OCI-M1 (cell line): Measurements from ENCODE around the gene BLOC1S1.
A peak's percentile ranks its signal among the peaks of the same experiment; 100 is the strongest.

Experiments
- DNase-seq: peaks from one replicate; lab custom pipeline; 2025; lab: John Stamatoyannopoulos, UW

The BLOC1S1 gene

DNA sequence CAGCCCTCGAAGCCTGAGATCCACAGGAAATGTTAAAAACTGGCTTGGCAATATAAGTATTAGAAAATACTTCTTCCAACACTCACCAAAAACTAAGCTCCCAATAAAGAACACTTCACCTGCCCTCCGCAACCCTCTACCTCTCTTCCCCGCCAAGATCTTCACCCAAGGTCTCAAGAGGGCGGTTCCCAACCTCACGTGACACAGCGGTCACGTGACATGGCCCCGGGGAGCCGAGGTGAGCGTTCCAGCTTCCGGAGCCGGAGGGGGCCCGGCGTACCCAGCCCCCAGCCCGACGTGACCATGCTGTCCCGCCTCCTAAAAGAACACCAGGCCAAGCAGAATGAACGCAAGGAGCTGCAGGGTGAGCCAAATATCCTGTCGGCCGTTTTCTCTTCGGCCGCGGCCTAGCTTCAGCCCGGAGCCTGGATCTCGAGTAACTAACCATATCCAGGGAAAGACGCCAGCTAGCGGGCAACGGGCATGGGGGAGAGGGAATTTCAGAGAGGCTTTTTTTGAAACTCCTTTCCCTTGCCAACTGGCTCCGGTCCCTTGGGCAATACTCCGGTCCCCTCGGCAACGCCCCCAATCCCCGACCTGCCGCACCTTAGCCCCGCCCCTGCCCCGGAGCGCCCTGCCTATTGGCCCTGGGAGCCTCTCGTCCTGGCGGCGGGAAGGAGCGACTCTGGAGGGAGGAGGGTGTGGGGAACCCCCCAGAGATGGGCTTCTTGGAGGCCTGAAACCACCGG is at the start of gene BLOC1S1:
Gene BLOC1S1, plus strand, starts transcription at position 214 of the 749 bp plus-strand sequence. Its CDS starts 6 bp downstream, at position 220.
- peak; percentile 95 for DNase-seq

- no peak for DNase-seq
Observed at GRCh38 chr12:55666508-55666907, 49.3 kb upstream of the BLOC1S1 start.

DNA sequence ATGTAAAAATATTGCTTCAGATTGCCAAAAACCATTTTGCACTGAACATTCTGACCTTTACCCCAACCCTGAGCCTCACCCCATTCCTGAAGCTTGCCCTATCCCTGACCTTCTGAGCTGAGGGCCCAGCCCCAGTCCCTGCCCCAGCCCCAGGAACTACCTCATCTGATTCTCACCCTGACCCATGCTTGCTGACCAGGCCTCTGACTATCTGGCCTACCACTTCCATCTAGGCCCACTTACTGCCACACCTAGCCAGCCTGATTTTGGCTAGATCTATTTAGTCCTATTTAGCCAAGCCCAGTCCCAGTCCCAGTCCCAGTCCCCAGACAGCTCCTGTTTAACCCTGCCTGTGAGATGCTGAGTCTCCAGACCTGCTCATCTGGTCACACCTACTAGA is 45.6 kb upstream of the BLOC1S1 start:
- no peak for DNase-seq

GRCh38 chr12:55671746-55672145 is 44.1 kb upstream of the BLOC1S1 start:
- no peak for DNase-seq

DNA sequence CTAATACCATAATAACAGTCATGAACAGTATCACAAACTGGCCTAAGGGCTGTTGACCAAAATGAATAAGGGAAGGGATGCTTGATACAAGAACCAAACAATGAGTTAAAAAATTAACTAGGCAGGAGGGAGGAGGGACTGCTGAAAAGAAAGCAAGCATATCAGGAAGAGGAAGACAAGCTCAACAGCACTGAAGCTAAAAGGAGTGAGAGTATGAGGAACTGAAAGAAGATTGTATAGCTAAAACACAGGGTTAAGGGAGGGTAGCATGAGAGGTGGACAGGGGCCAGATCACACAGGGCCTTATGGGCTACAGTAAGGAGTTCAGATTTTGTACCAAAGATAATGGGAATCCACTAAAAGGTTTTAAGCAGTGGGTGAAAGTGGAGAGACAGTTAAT is 42.2 kb upstream of the BLOC1S1 start:
- DNase-seq = peak; percentile 12

- DNase-seq = no peak
Observed at GRCh38 chr12:55675666-55676065, 40.2 kb upstream of the BLOC1S1 start.

DNA sequence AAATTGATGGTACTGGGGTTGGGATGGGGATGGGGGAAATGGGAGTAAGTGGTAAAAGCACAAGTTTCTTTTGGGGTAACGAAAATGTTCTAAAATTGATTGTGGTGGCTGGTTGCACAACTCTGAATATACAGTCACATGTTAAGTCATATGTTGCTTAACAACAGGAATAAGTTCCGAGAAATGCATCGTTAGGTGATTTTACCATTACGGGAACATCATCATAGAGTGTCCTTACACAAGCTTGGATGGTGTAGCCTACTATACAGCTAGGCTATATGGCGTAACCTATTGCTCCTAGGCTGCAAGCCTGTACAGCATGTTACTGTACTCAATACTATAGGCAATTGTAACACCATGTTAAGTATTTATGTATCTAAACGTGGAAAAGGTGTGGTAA is 39.1 kb upstream of the BLOC1S1 start:
- peak; percentile 20 for DNase-seq

DNA sequence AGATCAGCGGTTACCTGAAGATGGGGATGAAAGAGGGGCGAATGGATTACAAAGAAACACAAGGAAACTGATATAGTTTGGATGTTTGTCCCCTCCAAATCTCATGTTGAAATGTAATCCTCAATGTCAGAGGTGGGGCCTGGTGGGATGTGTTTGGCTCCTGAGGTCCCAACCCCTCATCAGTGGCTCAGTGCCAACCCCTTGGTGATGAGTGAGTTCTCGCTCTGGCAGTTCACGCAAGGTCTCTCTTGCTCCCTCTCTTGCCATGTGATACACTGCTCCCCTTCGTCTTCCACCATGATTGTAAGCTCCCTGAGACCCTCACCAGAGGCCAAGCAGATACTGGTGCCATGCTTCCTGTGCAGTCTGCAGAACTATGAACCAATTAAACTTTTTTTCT is 36.2 kb upstream of the BLOC1S1 start:
- DNase-seq = no peak

DNA sequence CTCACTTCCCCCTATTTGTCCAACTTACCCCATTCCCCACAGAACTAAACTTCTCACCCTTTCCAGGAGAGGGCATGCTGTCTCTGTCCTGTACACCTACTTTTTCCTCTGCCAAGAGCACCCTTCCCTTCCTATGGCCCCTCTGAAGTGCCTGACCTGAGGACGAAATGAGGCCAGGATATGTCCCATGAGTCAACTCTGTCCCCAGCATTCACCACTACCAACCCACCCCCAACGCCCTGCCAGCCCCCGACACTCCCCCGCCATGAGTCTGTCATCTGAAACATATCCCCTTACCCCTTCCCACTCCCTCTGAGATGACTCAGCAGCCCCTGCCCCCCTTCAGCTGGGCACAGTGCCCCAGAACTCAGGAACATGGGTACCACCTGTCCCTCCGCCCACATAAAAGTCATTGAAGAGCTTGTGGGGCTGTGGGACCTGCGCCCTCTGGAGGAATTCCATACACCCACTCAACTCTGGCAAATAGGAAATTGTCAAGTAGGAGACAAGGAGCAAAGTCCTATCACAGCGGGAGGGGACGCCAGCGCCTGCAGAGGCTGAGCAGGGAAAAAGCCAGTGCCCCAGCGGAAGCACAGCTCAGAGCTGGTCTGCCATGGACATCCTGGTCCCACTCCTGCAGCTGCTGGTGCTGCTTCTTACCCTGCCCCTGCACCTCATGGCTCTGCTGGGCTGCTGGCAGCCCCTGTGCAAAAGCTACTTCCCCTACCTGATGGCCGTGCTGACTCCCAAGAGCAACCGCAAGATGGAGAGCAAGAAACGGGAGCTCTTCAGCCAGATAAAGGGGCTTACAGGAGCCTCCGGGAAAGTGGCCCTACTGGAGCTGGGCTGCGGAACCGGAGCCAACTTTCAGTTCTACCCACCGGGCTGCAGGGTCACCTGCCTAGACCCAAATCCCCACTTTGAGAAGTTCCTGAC is 34.4 kb upstream of the BLOC1S1 start:
- peak; percentile 78 for DNase-seq

- DNase-seq = no peak
Observed at GRCh38 chr12:55682087-55682796, 33.6 kb upstream of the BLOC1S1 start.

GRCh38 chr12:55683676-55684075 is 32.2 kb upstream of the BLOC1S1 start:
- DNase-seq = no peak

- no peak for DNase-seq
Observed at GRCh38 chr12:55684761-55685370, 31.0 kb upstream of the BLOC1S1 start.

- no peak for DNase-seq
Observed at GRCh38 chr12:55685671-55686070, 30.2 kb upstream of the BLOC1S1 start.

GRCh38 chr12:55686366-55687010 is 29.4 kb upstream of the BLOC1S1 start:
- no peak for DNase-seq

DNA sequence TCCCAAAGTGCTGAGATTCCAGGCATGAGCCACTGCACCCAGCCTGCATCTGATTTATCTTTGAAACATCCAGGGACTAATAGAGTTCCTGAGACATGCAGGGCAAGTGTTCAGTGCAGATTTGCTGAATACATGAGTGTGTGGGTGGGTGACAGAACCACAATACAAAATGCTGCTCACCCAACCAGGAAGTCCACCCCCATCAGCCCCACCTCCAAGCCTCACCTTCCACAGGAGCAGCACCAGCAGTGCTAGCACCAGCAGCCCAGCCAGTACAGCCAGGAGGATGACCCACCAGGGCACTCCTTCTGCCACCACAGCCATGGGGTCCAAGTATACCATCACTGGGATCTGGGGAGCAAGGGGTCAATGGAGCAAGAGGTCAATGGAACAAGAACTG is 28.1 kb upstream of the BLOC1S1 start:
- DNase-seq = no peak

GRCh38 chr12:55688716-55689655 is 26.9 kb upstream of the BLOC1S1 start:
- no peak for DNase-seq

DNA sequence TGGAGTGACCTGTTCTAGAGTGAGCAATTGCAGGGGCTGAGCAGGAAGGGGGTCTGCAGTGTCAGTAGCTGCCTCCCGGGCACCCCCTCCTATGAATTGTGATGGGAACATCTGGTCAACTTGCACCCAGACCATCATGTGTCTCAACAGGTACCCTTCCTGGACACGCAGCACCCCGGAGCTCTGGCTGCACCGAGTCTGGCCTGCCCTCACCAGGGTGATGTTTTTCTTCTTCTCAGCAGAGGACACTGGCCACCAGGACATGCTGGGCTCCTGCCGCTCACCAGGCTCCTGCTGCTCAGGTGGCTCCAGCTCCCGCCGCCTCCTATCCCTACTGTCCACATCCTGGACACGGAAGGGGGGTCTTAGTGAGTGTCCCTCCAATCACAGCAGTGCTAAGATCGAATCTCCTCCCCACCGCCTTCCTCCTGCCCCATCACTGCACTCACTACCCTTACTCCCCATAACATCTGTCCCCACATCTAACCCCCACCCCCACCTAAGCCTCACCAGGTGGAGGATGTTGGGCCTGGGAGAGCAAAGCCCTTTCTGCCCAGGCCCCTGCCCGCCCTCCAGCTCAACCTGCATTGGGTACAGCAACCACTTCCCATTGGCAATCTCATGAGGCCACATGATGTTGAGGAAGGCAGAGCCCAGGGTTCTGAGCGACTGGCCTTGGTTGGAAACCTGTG is 23.1 kb upstream of the BLOC1S1 start:
- DNase-seq = no peak

GRCh38 chr12:55693323-55694187 is 22.3 kb upstream of the BLOC1S1 start:
- DNase-seq = no peak

- no peak for DNase-seq
Observed at GRCh38 chr12:55694188-55694515, 21.7 kb upstream of the BLOC1S1 start.
